Retinal pigment epithelial cell (primary cell): ENCODE measurements around the gene PPIL1.
A peak's percentile ranks its signal among the peaks of the same experiment; 100 is the strongest.

Experiments used
- DNase-seq: peaks from one replicate; pipeline ENCODE4 v3.0.0-alpha.2; 2010; ENCODE audit warnings: low read depth
- H3K4me3 ChIP-seq: 2 replicates; pipeline ENCODE4 v1.5.1; 2011; ENCODE audit warnings: mild to moderate bottlenecking, low read length, control low read depth, moderate library complexity
- TF ChIP-seq, protein P1 (sequence below): conservative IDR thresholded peaks from 2 replicates; pipeline ENCODE4 v1.5.1; 2011; ENCODE audit warnings: low read depth, low read length, control low read depth, inconsistent platforms

Gene PPIL1

DNA sequence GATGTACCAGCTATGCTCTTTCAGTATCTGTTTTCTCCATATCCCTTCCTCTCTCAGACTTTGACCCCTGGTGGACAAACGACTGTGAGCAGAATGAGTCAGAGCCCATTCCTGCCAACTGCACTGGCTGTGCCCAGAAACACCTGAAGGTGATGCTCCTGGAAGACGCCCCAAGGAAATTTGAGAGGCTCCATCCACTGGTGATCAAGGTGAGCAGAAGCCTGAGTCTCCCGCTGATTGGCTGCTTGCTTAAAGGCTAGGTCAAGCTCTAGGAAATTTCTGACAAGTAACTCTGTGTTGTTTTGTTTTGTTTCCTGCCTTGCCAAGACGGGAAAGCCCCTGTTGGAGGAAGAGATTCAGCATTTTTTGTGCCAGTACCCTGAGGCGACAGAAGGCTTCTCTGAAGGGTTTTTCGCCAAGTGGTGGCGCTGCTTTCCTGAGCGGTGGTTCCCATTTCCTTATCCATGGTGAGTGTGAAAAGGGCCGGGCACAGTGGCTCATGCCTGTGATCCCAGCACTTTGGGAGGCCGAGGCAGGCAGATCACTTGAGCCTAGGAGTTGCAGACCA lies 39.7 kb upstream of the PPIL1 start:
- no peak overlapping the region for H3K4me3 ChIP-seq
- no peak for DNase-seq
- TF ChIP-seq, protein P1, sequence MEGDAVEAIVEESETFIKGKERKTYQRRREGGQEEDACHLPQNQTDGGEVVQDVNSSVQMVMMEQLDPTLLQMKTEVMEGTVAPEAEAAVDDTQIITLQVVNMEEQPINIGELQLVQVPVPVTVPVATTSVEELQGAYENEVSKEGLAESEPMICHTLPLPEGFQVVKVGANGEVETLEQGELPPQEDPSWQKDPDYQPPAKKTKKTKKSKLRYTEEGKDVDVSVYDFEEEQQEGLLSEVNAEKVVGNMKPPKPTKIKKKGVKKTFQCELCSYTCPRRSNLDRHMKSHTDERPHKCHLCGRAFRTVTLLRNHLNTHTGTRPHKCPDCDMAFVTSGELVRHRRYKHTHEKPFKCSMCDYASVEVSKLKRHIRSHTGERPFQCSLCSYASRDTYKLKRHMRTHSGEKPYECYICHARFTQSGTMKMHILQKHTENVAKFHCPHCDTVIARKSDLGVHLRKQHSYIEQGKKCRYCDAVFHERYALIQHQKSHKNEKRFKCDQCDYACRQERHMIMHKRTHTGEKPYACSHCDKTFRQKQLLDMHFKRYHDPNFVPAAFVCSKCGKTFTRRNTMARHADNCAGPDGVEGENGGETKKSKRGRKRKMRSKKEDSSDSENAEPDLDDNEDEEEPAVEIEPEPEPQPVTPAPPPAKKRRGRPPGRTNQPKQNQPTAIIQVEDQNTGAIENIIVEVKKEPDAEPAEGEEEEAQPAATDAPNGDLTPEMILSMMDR = peak; percentile 31

DNA sequence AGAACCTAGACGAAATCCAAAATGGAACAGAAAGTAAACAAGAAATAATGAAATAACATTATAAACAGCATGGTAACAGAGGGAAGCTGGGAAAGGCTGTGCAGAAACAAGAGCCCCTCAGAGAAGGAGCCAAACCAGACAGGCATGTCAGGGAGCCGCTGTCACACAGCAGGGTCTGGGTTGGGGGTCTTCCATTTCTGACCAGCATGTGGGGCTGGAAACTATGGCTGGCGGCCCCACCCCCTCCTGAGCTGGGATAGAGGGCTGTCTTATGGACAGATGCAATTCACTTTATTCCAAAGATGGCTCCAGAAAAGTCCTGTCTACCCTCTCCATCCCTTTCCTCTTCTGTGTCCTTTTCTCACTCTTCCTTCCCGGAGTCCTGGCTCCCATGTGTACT lies 38.5 kb upstream of the PPIL1 start:
- DNase-seq = no peak
- TF ChIP-seq, protein P1 = no peak
- no peak overlapping the region for H3K4me3 ChIP-seq

DNA sequence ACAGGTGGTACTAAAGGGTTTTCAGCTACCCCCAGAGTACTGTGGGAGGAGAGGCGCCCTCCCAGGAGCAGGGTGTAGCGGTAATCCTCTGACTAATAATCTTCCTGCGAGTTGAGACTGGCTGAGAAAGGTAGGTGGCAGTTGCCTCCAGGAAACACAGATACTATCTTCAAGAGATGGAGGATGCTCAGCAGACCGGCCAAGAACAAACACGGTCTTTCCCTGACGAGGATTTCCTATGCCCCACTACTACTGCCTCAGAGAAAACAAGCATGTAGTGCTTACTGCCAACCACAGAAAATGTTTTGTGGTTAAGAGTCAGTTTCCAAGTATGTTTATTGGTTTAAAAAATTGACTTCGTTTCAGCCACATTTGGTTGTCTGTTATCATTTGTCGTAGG lies 38.0 kb upstream of the PPIL1 start:
- H3K4me3 ChIP-seq = no peak overlapping the region
- TF ChIP-seq, protein P1 = peak; percentile 11
- DNase-seq = peak; percentile 35

DNA sequence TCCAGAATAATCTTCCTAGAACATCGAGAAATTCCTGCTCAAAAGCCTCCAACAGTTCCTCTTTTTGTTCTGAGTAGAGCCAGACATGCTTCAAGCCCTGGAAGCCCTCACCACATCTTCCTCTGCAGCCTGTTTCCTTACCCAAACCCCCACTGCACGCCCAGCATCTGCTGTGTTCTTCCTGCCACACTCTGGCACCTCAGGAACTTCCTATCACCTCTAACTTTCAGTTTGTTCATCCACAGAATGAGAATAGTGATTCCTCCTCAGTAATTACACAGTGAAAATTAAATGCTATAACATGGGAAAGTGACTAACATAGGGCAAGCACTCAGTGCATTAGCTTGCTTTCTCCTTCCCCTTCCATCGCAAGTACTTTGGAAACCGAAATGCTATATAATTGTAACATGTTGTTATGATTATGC lies 37.4 kb upstream of the PPIL1 start:
- DNase-seq = no peak
- no peak overlapping the region for H3K4me3 ChIP-seq
- TF ChIP-seq, protein P1 = no peak

DNA sequence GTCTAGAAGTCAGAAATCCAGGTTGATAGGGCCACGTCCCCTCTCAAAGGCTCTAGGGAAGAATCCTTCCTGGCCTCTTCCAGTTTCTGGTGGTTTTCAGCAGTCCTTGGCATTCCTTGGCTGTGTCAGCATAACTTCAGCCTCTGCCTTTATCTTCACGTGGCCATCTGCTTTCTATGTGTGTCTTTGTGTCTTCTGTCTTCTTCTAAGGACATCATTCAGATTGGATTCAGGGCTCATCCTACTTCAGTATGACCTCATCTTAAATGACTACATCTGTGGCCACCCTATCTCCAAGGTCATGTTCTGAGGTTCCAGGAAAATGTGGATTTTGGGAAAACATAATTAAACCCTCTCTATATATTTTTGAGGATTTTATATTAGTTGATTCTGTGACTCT lies 34.1 kb upstream of the PPIL1 start:
- TF ChIP-seq, protein P1 = no peak
- H3K4me3 ChIP-seq = no peak overlapping the region
- no peak for DNase-seq

DNA sequence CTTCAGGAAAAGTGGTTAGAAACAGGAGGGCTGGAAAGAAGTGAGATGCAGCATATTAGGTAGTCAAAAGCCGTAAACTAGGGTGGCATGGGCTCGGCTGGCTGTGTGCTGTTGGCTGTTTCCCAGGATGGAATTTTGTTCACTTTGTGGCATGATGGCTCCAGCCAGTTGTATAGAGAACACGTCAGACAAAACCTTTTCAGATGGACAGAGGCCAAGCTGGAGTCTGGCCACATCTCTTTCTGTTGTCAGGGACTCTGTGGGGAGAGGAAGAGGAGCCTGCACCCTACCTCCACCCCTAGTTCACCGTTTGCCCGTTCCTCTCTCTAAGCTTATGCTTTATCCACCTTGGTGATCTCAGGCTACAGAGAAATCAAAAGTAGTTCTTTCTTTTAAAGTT lies 33.2 kb upstream of the PPIL1 start:
- no peak overlapping the region for H3K4me3 ChIP-seq
- DNase-seq = no peak
- TF ChIP-seq, protein P1 = no peak

DNA sequence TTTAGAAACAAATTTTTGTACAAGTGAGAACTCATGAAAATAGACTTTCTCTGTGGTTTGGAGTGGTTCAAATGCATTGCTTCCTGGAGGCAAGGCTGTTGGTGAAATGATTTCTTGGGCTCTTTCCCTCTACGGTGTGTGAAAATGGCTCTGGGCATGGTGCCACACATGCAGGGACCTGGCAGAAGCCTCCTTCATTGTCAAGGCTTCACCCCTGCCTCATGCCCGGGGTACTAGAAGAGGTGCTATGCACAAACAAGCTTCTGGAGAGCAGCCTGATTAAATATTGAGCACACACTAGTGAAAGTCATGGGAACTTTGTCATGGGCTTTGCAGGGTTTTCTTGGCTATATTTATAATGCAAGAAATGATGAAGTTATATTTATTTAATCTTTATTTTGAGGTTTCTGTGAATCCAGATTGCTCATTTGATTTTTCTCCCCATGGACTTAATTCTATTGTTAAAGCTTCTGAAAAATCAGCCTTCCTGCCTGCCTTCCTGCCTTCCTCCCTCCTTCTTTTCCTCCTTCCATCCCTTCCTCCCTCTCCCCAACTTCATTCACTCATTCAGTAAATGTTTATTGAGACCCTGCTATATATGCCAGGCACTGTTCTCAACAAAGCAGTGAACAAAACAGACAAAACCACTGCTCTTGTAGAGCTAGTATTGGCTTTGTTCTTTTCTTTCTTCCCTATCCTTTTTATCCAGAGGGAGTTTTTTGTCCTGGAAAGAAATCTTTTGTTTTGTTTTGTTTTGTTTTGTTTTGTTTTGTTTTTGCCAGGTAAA lies 32.1 kb upstream of the PPIL1 start:
- no peak for DNase-seq
- TF ChIP-seq, protein P1 = no peak

More for the DNA sequence above, 32.1 kb upstream of the PPIL1 start:
- H3K4me3 ChIP-seq = no peak overlapping the region
